ENCODE results near the gene DHX34. TPM values are rescaled to one million over a fixed set of nuclear protein-coding genes. Genes with fewer than 3 reads are reported as not detected.
A peak's percentile ranks its signal among the peaks of the same experiment; 100 is the strongest.

DHX34 gene
- total RNA-seq, 8 experiments from 2014 or later: 9.4 to 24.5 (median 12.9) TPM

DNA sequence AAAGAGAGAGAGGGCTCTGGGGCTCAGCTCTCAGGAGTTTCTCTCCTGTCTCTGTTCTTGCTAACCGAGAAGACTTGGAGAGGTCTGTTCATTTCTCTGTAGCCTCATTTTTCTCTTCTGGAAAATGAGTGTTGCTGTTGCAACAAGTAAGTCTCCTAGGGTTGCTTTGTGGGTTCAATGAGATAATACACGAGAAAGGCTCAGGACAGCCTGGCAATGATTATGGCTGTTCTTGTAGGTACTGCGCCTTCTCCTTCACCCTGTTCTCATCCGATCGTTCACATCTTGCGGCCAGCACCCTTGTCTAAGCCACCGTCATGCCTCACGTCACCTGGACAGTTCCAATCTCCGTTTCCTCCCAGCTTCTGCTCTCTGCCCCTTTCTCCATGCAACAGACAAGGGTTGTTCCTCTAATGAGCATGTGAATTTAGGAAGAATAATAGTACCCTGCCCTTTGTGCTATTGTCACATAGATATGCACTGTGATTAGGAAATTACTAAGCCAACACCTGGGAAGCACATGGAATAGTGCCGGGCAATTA is 35.3 kb upstream of the DHX34 start:
- in situ Hi-C loops (cut with MboI; ENCODE audit: low pct_unique_long_range_greater_than_20kb in 2 of 9, low sequenced_read_pairs in 9 of 9, unreplicated experiment in 9 of 9): no loop called here
- 47 to 94% (median 83%) methylated on average over 2 to 6 of the region's 10 CpGs; no CpG with 5 or more reads in 1 of the 10 experiments for WGBS, 10 experiments
- Histone ChIP-seq H3K4me1 (replicated peaks in 1 of 2) (peaks cover 0 to 6% of the 10 kb centered on the region in 2 donors), H3K27ac (no peak overlapping the region), H3K4me3 (no peak overlapping the region)
- no peak for ATAC-seq (replicated peaks in 6 of 8)

DNA sequence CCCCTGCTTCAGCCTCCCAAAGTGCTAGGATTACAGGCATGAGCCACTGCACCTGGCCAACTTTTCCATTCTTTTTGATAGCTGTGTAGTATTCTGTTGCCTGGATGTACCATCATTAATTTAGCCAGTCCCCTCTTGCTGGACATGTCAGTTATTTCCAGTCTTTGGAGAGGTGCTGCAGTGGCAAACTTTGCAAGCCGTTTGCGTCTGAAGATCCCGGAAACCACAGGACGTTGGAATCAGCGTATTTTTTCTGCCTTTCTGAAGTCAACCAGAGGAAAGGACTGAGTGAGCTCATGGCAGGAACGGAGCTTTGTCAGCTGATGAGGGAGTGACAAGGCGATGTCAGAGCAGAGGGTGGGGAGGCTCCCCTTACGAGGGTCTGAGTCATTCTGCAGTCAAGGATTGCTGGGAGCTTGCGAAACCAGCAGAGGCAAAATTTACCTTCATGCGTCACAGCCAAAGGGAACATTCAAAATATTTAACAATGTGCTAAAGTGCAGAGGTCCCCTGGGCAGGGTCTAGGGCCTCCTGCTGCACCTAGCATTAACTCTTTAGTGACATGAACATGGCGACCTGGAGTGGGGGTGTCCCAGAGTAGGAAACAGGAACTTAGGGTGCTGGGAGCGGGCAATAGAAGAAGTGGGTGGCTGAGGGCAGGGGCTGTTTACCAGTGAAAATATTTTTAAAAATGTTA is 33.8 kb upstream of the DHX34 start:
- ATAC-seq (replicated peaks in 6 of 8): peak; percentile 91 to 100 (median 98)
- in situ Hi-C loops (cut with MboI; ENCODE audit: low pct_unique_long_range_greater_than_20kb in 2 of 9, low sequenced_read_pairs in 9 of 9, unreplicated experiment in 9 of 9): no loop called here
- H3K27ac ChIP-seq: no peak overlapping the region

DNA sequence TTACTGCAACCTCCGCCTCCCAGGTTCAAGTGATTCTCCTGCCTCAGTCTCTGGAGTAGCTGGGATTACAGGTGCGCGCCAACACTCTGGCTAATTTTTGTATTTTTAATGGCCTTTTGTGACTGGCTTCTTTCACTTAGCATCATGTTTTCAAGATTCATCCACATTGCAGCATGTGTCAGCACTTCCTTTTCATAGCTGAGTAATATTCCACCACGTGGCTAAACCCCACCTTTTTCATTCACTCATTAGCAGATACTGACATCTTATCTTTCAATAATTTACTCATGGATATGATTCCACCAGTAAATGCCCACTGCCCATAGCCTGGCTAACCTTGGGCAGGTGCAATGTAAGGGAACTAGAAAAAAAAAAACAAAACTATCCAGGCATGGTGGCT is 32.6 kb upstream of the DHX34 start:
- 75 to 100% (median 84%) methylated on average over 2 to 4 of the region's 4 CpGs; no CpG with 5 or more reads in 1 of the 10 experiments for WGBS, 10 experiments
- ATAC-seq (replicated peaks in 6 of 8): no peak
- H3K27ac ChIP-seq: no peak overlapping the region
- H3K4me1 ChIP-seq (replicated peaks in 1 of 2): no peaks in the 10 kb centered on the region
- H3K4me3 ChIP-seq: no peak overlapping the region
- in situ Hi-C loops (cut with MboI; ENCODE audit: low pct_unique_long_range_greater_than_20kb in 2 of 9, low sequenced_read_pairs in 9 of 9, unreplicated experiment in 9 of 9): no loop called here

More for the DNA sequence above, 33.8 kb upstream of the DHX34 start:
- H3K4me3 ChIP-seq: no peak overlapping the region
- 0 to 88% (median 44%) methylated on average over 1 to 10 of the region's 12 CpGs; no CpG with 5 or more reads in 1 of the 10 experiments for WGBS, 10 experiments
- peaks cover 0 to 6% of the 10 kb centered on the region in 2 donors for H3K4me1 ChIP-seq (replicated peaks in 1 of 2)

GRCh38 chr19:47319923-47320871 is 28.9 kb upstream of the DHX34 start:
- Histone ChIP-seq H3K4me3 (no peak overlapping the region), H3K4me1 (replicated peaks in 1 of 2) (no peaks in the 10 kb centered on the region), H3K27ac (no peak overlapping the region)
- no peak for ATAC-seq (replicated peaks in 6 of 8)
- in situ Hi-C loops (cut with MboI; ENCODE audit: low pct_unique_long_range_greater_than_20kb in 2 of 9, low sequenced_read_pairs in 9 of 9, unreplicated experiment in 9 of 9): no loop called here
- 82 to 96% (median 87%) methylated on average over 2 to 17 of the region's 46 CpGs; no CpG with 5 or more reads in 3 of the 10 experiments for WGBS, 10 experiments

DNA sequence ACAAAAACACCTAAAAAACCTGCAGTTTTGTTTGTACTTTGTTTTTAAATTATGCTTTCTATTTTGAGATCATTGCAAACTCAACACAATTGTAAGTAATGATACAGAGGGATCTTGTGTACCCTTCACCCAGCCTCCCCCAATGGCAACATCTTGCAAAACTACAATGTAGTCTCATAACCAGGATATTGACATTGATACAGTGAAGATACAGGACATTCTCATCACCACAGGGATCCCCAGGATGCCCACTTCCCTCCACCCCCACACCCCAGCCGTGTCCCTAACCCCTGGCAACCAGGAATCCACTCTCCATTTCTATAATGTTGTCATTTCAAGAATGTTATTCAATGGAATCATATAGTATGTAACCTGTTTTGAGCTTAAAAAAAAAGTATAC is 27.5 kb upstream of the DHX34 start:
- H3K27ac ChIP-seq: no peak overlapping the region
- 60% methylated on average over 1 of the region's 1 CpG; no CpG with 5 or more reads in 7 of the 10 experiments for WGBS, 10 experiments
- in situ Hi-C loops (cut with MboI; ENCODE audit: low pct_unique_long_range_greater_than_20kb in 2 of 9, low sequenced_read_pairs in 9 of 9, unreplicated experiment in 9 of 9): no loop called here
- H3K4me3 ChIP-seq: no peak overlapping the region
- ATAC-seq (replicated peaks in 6 of 8): no peak
- H3K4me1 ChIP-seq (replicated peaks in 1 of 2): no peaks in the 10 kb centered on the region

- in situ Hi-C loops (cut with MboI; ENCODE audit: low pct_unique_long_range_greater_than_20kb in 2 of 9, low sequenced_read_pairs in 9 of 9, unreplicated experiment in 9 of 9): no loop called here
- Histone ChIP-seq H3K4me1 (replicated peaks in 1 of 2) (no peaks in the 10 kb centered on the region), H3K4me3 (no peak overlapping the region), H3K27ac (no peak overlapping the region)
- WGBS, 10 experiments: 10 to 100% (median 67%) methylated on average over 1 to 2 of the region's 2 CpGs; no CpG with 5 or more reads in 4 of the 10 experiments
- ATAC-seq (replicated peaks in 6 of 8): no peak
Measured at GRCh38 chr19:47322058-47322457, 27.1 kb upstream of the DHX34 start.

DNA sequence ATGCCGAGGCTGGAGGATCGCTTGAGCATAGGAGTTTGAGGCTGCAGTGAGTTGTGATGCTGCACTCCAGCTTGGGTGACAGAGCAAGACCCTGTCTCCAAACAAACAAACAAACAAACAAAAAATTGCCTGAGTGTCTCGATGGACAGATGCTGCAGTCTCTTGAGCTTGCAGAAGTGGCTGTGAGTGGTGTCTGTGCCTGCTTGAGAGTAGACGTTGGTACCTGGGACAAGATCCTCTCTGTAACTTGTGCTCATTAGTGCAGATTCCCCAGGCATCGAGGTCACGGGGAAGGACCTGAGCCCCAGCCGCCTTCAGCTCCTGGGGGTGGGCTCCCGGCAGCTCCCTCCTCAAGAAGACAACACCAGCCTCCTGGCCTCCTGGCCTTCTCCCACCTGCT is 25.7 kb upstream of the DHX34 start:
- in situ Hi-C loops (cut with MboI; ENCODE audit: low pct_unique_long_range_greater_than_20kb in 2 of 9, low sequenced_read_pairs in 9 of 9, unreplicated experiment in 9 of 9): no loop called here
- Histone ChIP-seq H3K4me3 (no peak overlapping the region), H3K4me1 (replicated peaks in 1 of 2) (no peaks in the 10 kb centered on the region), H3K27ac (no peak overlapping the region)
- ATAC-seq (replicated peaks in 6 of 8): no peak
- 40 to 100% (median 85%) methylated on average over 1 to 5 of the region's 8 CpGs; no CpG with 5 or more reads in 5 of the 10 experiments for WGBS, 10 experiments

DNA sequence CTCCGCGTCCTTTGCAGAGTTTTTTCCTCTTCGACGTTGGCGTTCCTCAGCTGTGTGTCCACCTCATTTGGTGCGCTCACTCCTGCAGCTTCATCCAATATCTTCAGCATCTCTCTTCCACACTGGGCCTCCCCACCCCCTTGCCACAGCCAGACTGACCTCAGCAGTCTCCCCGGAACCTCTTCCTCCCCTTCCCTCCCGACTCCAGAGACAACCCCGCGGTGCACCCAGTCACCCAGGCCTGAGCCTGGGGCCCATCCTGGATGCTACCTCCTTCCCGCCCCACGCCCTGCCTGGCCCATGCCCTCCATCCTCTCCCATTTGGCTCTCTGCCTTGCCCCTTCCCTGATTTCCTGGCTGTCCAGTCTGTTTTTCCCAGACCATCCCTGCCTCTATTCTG is 25.2 kb upstream of the DHX34 start:
- no peak for ATAC-seq (replicated peaks in 6 of 8)
- no peak overlapping the region for H3K27ac ChIP-seq
- no peak overlapping the region for H3K4me3 ChIP-seq
- no peaks in the 10 kb centered on the region for H3K4me1 ChIP-seq (replicated peaks in 1 of 2)
- 90 to 100% methylated on average over 1 to 8 of the region's 12 CpGs; no CpG with 5 or more reads in 8 of the 10 experiments for WGBS, 10 experiments
- in situ Hi-C loops (cut with MboI; ENCODE audit: low pct_unique_long_range_greater_than_20kb in 2 of 9, low sequenced_read_pairs in 9 of 9, unreplicated experiment in 9 of 9): no loop called here

GRCh38 chr19:47324502-47324901 is 24.6 kb upstream of the DHX34 start:
- no peak for ATAC-seq (replicated peaks in 6 of 8)
- Histone ChIP-seq H3K27ac (no peak overlapping the region), H3K4me3 (no peak overlapping the region), H3K4me1 (replicated peaks in 1 of 2) (no peaks in the 10 kb centered on the region)
- WGBS, 10 experiments: 0 to 60% (median 0%) methylated on average over 1 of the region's 9 CpGs; no CpG with 5 or more reads in 7 of the 10 experiments
- in situ Hi-C loops (cut with MboI; ENCODE audit: low pct_unique_long_range_greater_than_20kb in 2 of 9, low sequenced_read_pairs in 9 of 9, unreplicated experiment in 9 of 9): no loop called here

DNA sequence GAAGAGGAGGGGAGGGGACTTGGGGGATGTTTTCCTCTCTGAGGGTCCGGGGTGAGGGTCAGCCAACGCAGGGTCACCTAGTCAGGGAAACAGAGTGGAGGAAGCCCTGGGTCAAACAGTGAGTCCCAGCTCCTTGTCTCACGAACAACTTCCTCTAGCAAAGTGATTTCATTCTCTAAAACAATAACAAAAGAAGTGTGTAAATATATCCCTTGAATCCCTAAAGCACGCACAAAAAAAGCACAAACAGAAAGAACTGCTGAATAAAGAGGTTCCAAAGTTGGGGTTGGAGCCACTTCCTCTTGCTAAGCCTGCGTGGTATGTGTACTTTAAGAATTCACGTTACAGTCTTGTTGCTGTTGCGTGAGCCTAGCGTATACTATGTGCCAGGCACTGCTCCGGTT is 18.6 kb upstream of the DHX34 start:
- ATAC-seq (replicated peaks in 6 of 8): no peak
- Histone ChIP-seq H3K27ac (no peak overlapping the region), H3K4me3 (no peak overlapping the region), H3K4me1 (replicated peaks in 1 of 2) (no peaks in the 10 kb centered on the region)
- 64 to 100% (median 82%) methylated on average over 2 to 7 of the region's 9 CpGs; no CpG with 5 or more reads in 3 of the 10 experiments for WGBS, 10 experiments
- in situ Hi-C loops (cut with MboI; ENCODE audit: low pct_unique_long_range_greater_than_20kb in 2 of 9, low sequenced_read_pairs in 9 of 9, unreplicated experiment in 9 of 9): no loop called here

DNA sequence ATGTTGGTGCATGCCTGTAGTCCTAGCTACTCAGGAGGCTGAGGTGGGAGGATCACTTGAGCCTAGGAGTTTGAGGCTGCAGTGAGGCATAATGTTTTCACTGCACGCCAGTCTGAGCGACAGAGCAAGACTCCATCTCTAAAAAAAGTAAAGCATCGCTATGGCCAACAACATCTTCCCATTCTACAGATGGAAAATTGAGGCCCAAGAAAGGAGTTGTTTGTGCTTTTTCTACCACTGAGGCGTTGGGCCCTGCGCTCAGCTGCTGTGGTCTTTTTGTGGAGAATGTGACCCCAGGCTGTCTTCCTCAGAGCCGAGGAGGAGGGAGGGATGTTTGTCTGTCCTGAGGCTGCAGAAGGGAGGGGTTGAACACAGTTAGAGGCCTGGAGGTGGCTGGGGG is 17.6 kb upstream of the DHX34 start:
- no peaks in the 10 kb centered on the region for H3K4me1 ChIP-seq (replicated peaks in 1 of 2)
- no peak overlapping the region for H3K27ac ChIP-seq
- in situ Hi-C loops (cut with MboI; ENCODE audit: low pct_unique_long_range_greater_than_20kb in 2 of 9, low sequenced_read_pairs in 9 of 9, unreplicated experiment in 9 of 9): no loop called here
- H3K4me3 ChIP-seq: no peak overlapping the region
- ATAC-seq (replicated peaks in 6 of 8): no peak
- 48 to 96% (median 70%) methylated on average over 1 to 3 of the region's 6 CpGs; no CpG with 5 or more reads in 6 of the 10 experiments for WGBS, 10 experiments

DNA sequence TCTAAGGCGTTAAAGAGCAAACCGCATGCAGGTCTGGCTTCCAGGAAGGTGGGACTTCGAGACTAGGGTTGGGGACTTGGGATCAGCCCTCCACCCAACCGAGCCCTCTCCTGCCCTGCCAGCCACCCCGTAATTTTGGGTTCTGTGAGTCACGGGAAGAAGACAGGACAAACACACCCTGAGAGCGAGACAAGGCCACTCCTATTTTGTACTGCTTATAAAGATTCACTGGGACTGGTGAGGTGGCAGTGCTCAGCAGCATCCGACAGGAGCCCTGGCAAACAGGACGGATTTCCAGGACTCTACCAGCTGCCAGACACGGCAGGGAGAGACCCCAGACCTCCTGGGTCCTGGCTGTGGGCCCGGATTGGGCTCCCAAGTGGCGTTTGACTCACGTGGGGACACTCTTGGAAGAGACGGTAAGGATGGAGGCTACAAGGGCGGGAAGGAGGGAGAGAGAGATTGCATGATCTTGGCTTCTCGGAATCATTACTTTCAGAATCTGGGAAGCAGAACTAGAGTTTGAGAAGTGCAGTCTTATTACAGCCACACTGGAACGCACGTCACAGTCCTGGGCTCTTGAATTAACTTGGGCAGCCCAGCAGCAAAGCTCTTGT is 17.1 kb upstream of the DHX34 start, which contains the start of gene C5AR2:
TSS of gene C5AR2 (plus strand) at position 245 of the 617 bp plus-strand sequence. CDS start 8,625 bp downstream, outside the sequence.
- Histone ChIP-seq H3K4me1 (replicated peaks in 1 of 2) (no peaks in the 10 kb centered on the region), H3K4me3 (no peak within 1 kb of the TSS), H3K27ac (no peak within 1 kb of the TSS)
- peak in 3 of 8 experiments; percentile 69 to 91 (median 72) for ATAC-seq (replicated peaks in 6 of 8)
- 0 to 80% (median 58%) methylated on average over 1 to 5 of the region's 18 CpGs; no CpG with 5 or more reads in 3 of the 10 experiments for WGBS, 10 experiments
- in situ Hi-C loops (cut with MboI; ENCODE audit: low pct_unique_long_range_greater_than_20kb in 2 of 9, low sequenced_read_pairs in 9 of 9, unreplicated experiment in 9 of 9): no loop called here
